Mucosa of descending colon (tissue), 3 donors: Measurements from ENCODE around the gene DLGAP4. TPM values are rescaled to one million over a fixed set of nuclear protein-coding genes. Genes with fewer than 3 reads are reported as not detected.

ENCODE experiments used
- ATAC-seq: fragments of 200-7000 bp; cut with Tn5 transposase; one replicate; pipeline ENCODE4 v1.9.1; 2020; ENCODE audit warnings: mild to moderate bottlenecking, moderate library complexity
- DNase-seq, 3 donors: peaks; one replicate each; pipeline ENCODE4 v3.0.0-alpha.2; 2020
- H3K36me3 ChIP-seq: fragments of 200-600 bp; one replicate; pipeline ENCODE4 v1.8.0; 2021; ENCODE audit warnings: low read depth, mild to moderate bottlenecking
- H3K4me1 ChIP-seq: fragments of 200-600 bp; one replicate; pipeline ENCODE4 v1.8.0; 2021; ENCODE audit warnings: low read depth, mild to moderate bottlenecking
- H3K4me3 ChIP-seq: fragments of 200-600 bp; one replicate; pipeline ENCODE4 v1.8.0; 2021; ENCODE audit warnings: mild to moderate bottlenecking
- H3K9me3 ChIP-seq: fragments of 200-600 bp; one replicate; pipeline ENCODE4 v1.8.0; 2021; ENCODE audit warnings: mild to moderate bottlenecking
- CTCF ChIP-seq: fragments of 200-600 bp; IDR thresholded peaks from one replicate; pipeline ENCODE4 v1.8.0; 2022; ENCODE audit warnings: antibody characterized with exemption, mild to moderate bottlenecking
- intact Hi-C, 2 donors: fragments of 100-400 bp; cut with DNase I in 1 of 2; cut with micrococcal nuclease in 1 of 2; formaldehyde crosslinking; loops; one replicate each; pipeline versions ENCODE4 v1.11.0 to v1.11.1; 2022; cut with DNase I, micrococcal nuclease
- total RNA-seq, 3 donors: library from RNA; stranded (reverse); fragmentation: NEBNext Ultra II Directional in 2 of 3; extraction: Animal tissue kit (Norgen Biotek cat#: 25700) in 2 of 3; gene quantifications; one replicate each; pipeline versions ENCODE4 v1.2.1 to v1.2.4, GENCODE V29; 2021 to 2023
- donor health status: DM: no; HTN: no; CAD: no; lungs with moderate emphysema.
- donor health status: DM: no; HTN: no; CAD: no.
- donor health status: DM: no; HTN: yes; CAD: no.

Gene DLGAP4
- total RNA-seq, 3 donors from 2014 or later: 40.0 to 66.3 (median 43.5) TPM

DNA sequence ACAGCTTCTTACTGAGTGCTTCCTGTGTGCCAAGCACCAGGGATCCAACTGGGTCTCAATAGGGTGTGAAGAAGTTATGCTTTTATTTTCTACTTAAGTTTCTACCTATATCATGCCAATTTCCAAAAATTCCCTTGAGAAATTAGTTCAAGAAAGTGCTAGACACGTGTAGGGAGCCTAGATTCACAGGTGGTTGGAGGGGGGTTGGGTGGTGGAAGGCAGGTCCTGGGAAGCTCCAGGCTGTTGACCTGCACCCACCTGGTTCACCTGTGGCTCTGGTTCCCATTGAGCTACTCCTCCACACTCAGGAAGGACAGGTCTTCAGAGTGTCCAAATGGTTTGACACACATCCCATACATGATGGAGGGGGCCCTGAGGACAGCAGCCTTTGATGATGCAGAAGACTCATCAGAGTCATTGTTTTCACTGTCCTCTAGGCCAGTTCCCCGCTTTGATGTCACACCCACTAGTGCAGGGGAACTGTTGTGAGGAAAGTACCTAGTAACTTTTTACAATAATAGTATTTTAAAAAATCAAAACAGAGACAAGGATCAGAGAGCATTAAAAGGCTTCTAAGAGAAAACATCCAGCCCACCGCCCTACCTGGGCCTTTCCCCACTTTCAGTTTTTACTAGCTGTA lies 195.3 kb downstream of the DLGAP4 start:
- no peak for DNase-seq
- Histone ChIP-seq H3K4me3 (no peak overlapping the region), H3K4me1 (no peaks in the 10 kb centered on the region), H3K9me3 (no peaks in the 10 kb centered on the region), H3K36me3 (peaks cover 4% of the 10 kb centered on the region)
- no peak for TF ChIP-seq CTCF
- no peak for ATAC-seq
- intact Hi-C loops: no loop called here

- intact Hi-C loops: no loop called here
- no peak for TF ChIP-seq CTCF
- Histone ChIP-seq H3K4me3 (no peak overlapping the region), H3K36me3 (no peaks in the 10 kb centered on the region), H3K9me3 (no peaks in the 10 kb centered on the region), H3K4me1 (no peaks in the 10 kb centered on the region)
- DNase-seq (no peak), ATAC-seq (no peak)
Observed at GRCh38 chr20:36504295-36504694, 198.2 kb downstream of the DLGAP4 start.

- H3K36me3 ChIP-seq: no peaks in the 10 kb centered on the region
Observed at GRCh38 chr20:36506253-36506652, 200.1 kb downstream of the DLGAP4 start.

GRCh38 chr20:36507746-36508145 lies 201.6 kb downstream of the DLGAP4 start:
- no peak for DNase-seq
- intact Hi-C loops: no loop called here
- no peak for ATAC-seq
- Histone ChIP-seq H3K36me3 (no peaks in the 10 kb centered on the region), H3K4me1 (no peaks in the 10 kb centered on the region), H3K9me3 (no peaks in the 10 kb centered on the region), H3K4me3 (no peak overlapping the region)
- TF ChIP-seq CTCF: no peak

More at GRCh38 chr20:36506253-36506652, 200.1 kb downstream of the DLGAP4 start:
- no peak for TF ChIP-seq CTCF
- no peaks in the 10 kb centered on the region for H3K4me1 ChIP-seq
- H3K4me3 ChIP-seq: no peak overlapping the region
- ATAC-seq (no peak), DNase-seq (no peak)
- H3K9me3 ChIP-seq: no peaks in the 10 kb centered on the region
- intact Hi-C loops: no loop called here

GRCh38 chr20:36519012-36519719 lies 213.0 kb downstream of the DLGAP4 start:
- Histone ChIP-seq H3K4me1 (no peaks in the 10 kb centered on the region), H3K36me3 (no peaks in the 10 kb centered on the region), H3K9me3 (no peaks in the 10 kb centered on the region), H3K4me3 (no peak overlapping the region)
- no peak for DNase-seq
- intact Hi-C loops: no loop called here
- no peak for ATAC-seq
- TF ChIP-seq CTCF: no peak
